PC-3 (cell line): ENCODE measurements around the gene PKN1. TPM values are rescaled to one million over a fixed set of nuclear protein-coding genes. Genes with fewer than 3 reads are reported as not detected.

Experiments used
- ATAC-seq: fragments of 200-7000 bp; cut with Tn5 transposase; 2 replicates; pipeline ENCODE4 v1.9.1; 2020; ENCODE audit warnings: mild to moderate bottlenecking, moderate library complexity
- BruUV-seq: library from RNA; stranded (reverse); fragments of 400-500 nt; replicated peaks from 2 replicates; lab custom pipeline; 2021; lab: Mats Ljungman, UMichigan
- CTCF ChIA-PET: fragments of 300-600 bp; sonication (Branson Sonifier 250); formaldehyde crosslinking; loops from one replicate; lab custom pipeline; 2022; ENCODE audit warnings: antibody characterized with exemption; lab: Charles Lee
- POLR2A ChIA-PET: fragments of 300-600 bp; sonication (Branson Sonifier 250); formaldehyde crosslinking; loops from one replicate; lab custom pipeline; 2022; ENCODE audit warnings: antibody characterized with exemption; ENCODE audit not compliant: unreplicated experiment; lab: Charles Lee
- DNase-seq: peaks from one replicate; pipeline ENCODE4 v3.0.0-alpha.2; 2015
- H2AFZ ChIP-seq: fragments of 300-600 bp; sonication (generic); 2 replicates; pipeline ENCODE4 v1.6.0; 2016; ENCODE audit warnings: antibody characterized with exemption, low read length
- H3F3A ChIP-seq: fragments of 300-600 bp; sonication (generic); one replicate; pipeline ENCODE4 v1.6.0; 2017; ENCODE audit warnings: antibody characterized with exemption, low read length, control low read depth, mild to moderate bottlenecking; ENCODE audit not compliant: unreplicated experiment
- H3K27ac ChIP-seq: fragments of 300-600 bp; sonication (generic); 2 replicates; pipeline ENCODE4 v1.5.1; 2016; ENCODE audit warnings: mild to moderate bottlenecking, low read length
- H3K27me3 ChIP-seq: fragments of 300-600 bp; sonication (generic); 2 replicates; pipeline ENCODE4 v1.6.1; 2016; ENCODE audit warnings: low read length, mixed read lengths
- H3K36me3 ChIP-seq: fragments of 300-600 bp; sonication (generic); 2 replicates; pipeline ENCODE4 v1.6.1; 2016; ENCODE audit warnings: low read depth, mixed run types, low read length, mixed read lengths
- H3K4me1 ChIP-seq: fragments of 300-600 bp; sonication (generic); 2 replicates; pipeline ENCODE4 v1.5.1; 2016; ENCODE audit warnings: low read length; ENCODE audit not compliant: insufficient read depth
- H3K4me2 ChIP-seq: fragments of 300-600 bp; sonication (generic); 2 replicates; pipeline ENCODE4 v1.6.0; 2016; ENCODE audit warnings: low read length
- H3K4me3 ChIP-seq: fragments of 300-600 bp; sonication (generic); 2 replicates; pipeline ENCODE4 v1.5.1; 2016; ENCODE audit warnings: mild to moderate bottlenecking, low read length, mixed read lengths
- H3K79me2 ChIP-seq: fragments of 300-600 bp; sonication (generic); 2 replicates; pipeline ENCODE4 v1.6.1; 2017; ENCODE audit warnings: low read length, mixed read lengths
- H3K9ac ChIP-seq: fragments of 300-600 bp; sonication (generic); 2 replicates; pipeline ENCODE4 v1.6.0; 2016; ENCODE audit warnings: mild to moderate bottlenecking, low read length
- H3K9me2 ChIP-seq: fragments of 300-600 bp; sonication (generic); replicated peaks from 2 replicates; pipeline ENCODE4 v1.6.1; 2016; ENCODE audit warnings: mixed run types, low read length, mixed read lengths
- H3K9me3 ChIP-seq: fragments of 300-600 bp; sonication (generic); 2 replicates; pipeline ENCODE4 v1.6.1; 2016; ENCODE audit warnings: low read length, mixed read lengths
- H4K20me1 ChIP-seq: fragments of 300-600 bp; sonication (generic); 2 replicates; pipeline ENCODE4 v1.6.1; 2016; ENCODE audit warnings: low read length, mixed read lengths
- CTCF ChIP-seq: fragments of 300-600 bp; sonication (generic); conservative IDR thresholded peaks from 2 replicates; pipeline ENCODE4 v1.5.1; 2017; ENCODE audit warnings: antibody characterized with exemption, low read depth, mild to moderate bottlenecking, low read length
- EZH2 ChIP-seq: fragments of 300-600 bp; sonication (generic); IDR thresholded peaks from one replicate; pipeline ENCODE4 v1.6.1; 2017; ENCODE audit warnings: antibody characterized with exemption, mild to moderate bottlenecking, low read length; ENCODE audit not compliant: unreplicated experiment
- EZH2phosphoT487 ChIP-seq: fragments of 300-600 bp; sonication (generic); IDR thresholded peaks from 2 replicates; pipeline ENCODE4 v1.6.1; 2018; ENCODE audit warnings: mild to moderate bottlenecking, antibody characterized with exemption, low read length, borderline replicate concordance
- intact Hi-C: fragments of 100-400 bp; cut with micrococcal nuclease; formaldehyde crosslinking; loops from 2 replicates; pipeline ENCODE4 v1.9.0; 2023
- total RNA-seq: library from RNA; depleted of rRNA; stranded (reverse); fragments of >200 nt; gene quantifications from 2 replicates; pipeline ENCODE4 v1.2.3, GENCODE V29; 2014

Gene PKN1
- total RNA-seq, 1 experiment from 2014 or later: 186 TPM

- no peak for ATAC-seq
- peaks cover 4% of the 10 kb centered on the region; the same call in 1 of the 2 replicates for H3K4me1 ChIP-seq
- H3K79me2 ChIP-seq: no peaks in the 10 kb centered on the region
- peaks cover 23% of the 10 kb centered on the region for H3F3A ChIP-seq
- no peak for TF ChIP-seq EZH2phosphoT487
- no peak for TF ChIP-seq EZH2
- TF ChIP-seq CTCF: no peak
- H3K9me3 ChIP-seq: no peaks in the 10 kb centered on the region
- H4K20me1 ChIP-seq: peaks cover 11% of the 10 kb centered on the region; the same call in 1 of the 2 replicates
- H3K9me2 ChIP-seq: no peaks in the 10 kb centered on the region
- no peak overlapping the region for H3K9ac ChIP-seq
- DNase-seq: no peak
- no peak overlapping the region for H3K4me3 ChIP-seq
- ChIA-PET POLR2A (no interaction called here), CTCF (no interaction called here)
- no peaks in the 10 kb centered on the region for H3K27me3 ChIP-seq
- intact Hi-C loops: no loop called here
- BruUV-seq: no TSS peak
- no peak overlapping the region for H3K27ac ChIP-seq
- H3K36me3 ChIP-seq: peaks cover 75% of the 10 kb centered on the region
- H2AFZ ChIP-seq: no peak overlapping the region
- H3K4me2 ChIP-seq: no peak overlapping the region
Measured at GRCh38 chr19:14405380-14405757, 27.7 kb upstream of the PKN1 start.

GRCh38 chr19:14405758-14406644, 27.1 kb upstream of the PKN1 start:
- H3K9me3 ChIP-seq: no peaks in the 10 kb centered on the region
- no peak overlapping the region for H2AFZ ChIP-seq
- peaks cover 23% of the 10 kb centered on the region for H3F3A ChIP-seq
- H3K4me2 ChIP-seq: no peak overlapping the region
- CTCF ChIA-PET: interaction anchor here (0.6 to 1.0 kb wide), 4 partner anchors 42 to 270 kb away, joined by 3 to 9 read pairs (median 5); partner anchors contain the start of gene ASF1B
- TF ChIP-seq EZH2 (no peak), EZH2phosphoT487 (no peak), CTCF (peak; percentile 60)
- peaks cover 2% of the 10 kb centered on the region; the same call in 1 of the 2 replicates for H3K79me2 ChIP-seq
- no TSS peak for BruUV-seq
- H3K27me3 ChIP-seq: no peaks in the 10 kb centered on the region
- peaks cover 82% of the 10 kb centered on the region for H3K36me3 ChIP-seq
- no peaks in the 10 kb centered on the region for H3K9me2 ChIP-seq
- H3K27ac ChIP-seq: no peak overlapping the region
- POLR2A ChIA-PET: no interaction called here
- intact Hi-C loops: loop anchor here (2.0 kb wide), 1 partner anchor 269 kb away; the partner anchor contains the start of gene ASF1B
- ATAC-seq (peak; percentile 67), DNase-seq (peak; percentile 89)
- peaks cover 11% of the 10 kb centered on the region; the same call in 1 of the 2 replicates for H4K20me1 ChIP-seq
- H3K9ac ChIP-seq: no peak overlapping the region
- H3K4me3 ChIP-seq: no peak overlapping the region
- H3K4me1 ChIP-seq: peaks cover 4% of the 10 kb centered on the region; the same call in 1 of the 2 replicates
